ENCODE data around the gene MAP3K3.

DNA sequence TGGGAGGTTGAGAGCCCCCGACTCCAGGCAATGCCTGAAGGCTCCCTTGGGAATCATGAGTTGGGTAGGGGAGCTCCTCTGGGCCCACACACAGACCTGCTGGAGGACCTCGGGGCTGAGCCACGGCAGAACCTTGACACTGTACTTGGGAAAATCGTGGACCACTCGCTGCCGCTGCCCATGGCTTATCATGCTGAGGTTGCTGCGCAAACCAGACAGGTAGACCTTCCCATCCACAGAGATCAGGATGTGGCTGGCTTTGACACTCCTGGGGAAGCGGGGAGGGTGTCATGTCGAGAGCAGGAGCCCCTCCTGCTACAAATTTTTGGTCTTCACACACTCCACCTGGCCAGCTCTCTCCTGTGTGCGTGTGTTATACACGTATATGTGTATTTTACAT, 84.9 kb downstream of the MAP3K3 start:
- TF ChIP-seq, protein P1, sequence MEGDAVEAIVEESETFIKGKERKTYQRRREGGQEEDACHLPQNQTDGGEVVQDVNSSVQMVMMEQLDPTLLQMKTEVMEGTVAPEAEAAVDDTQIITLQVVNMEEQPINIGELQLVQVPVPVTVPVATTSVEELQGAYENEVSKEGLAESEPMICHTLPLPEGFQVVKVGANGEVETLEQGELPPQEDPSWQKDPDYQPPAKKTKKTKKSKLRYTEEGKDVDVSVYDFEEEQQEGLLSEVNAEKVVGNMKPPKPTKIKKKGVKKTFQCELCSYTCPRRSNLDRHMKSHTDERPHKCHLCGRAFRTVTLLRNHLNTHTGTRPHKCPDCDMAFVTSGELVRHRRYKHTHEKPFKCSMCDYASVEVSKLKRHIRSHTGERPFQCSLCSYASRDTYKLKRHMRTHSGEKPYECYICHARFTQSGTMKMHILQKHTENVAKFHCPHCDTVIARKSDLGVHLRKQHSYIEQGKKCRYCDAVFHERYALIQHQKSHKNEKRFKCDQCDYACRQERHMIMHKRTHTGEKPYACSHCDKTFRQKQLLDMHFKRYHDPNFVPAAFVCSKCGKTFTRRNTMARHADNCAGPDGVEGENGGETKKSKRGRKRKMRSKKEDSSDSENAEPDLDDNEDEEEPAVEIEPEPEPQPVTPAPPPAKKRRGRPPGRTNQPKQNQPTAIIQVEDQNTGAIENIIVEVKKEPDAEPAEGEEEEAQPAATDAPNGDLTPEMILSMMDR (IDR thresholded peaks at IDR 0.05; ENCODE audit: low read depth, low read length), result no peak
- TF ChIP-seq POLR2A (IDR thresholded peaks at IDR 0.05; ENCODE audit: extremely low read depth, insufficient read length), result no peak
- no peak for TF ChIP-seq MYC (IDR thresholded peaks at IDR 0.05; ENCODE audit: low read depth, low read length)
- TF ChIP-seq, protein P2, sequence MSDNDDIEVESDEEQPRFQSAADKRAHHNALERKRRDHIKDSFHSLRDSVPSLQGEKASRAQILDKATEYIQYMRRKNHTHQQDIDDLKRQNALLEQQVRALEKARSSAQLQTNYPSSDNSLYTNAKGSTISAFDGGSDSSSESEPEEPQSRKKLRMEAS (IDR thresholded peaks at IDR 0.05; ENCODE audit: low read depth, low read length), result no peak
